Measurements from ENCODE around the gene DGKI.

DNA sequence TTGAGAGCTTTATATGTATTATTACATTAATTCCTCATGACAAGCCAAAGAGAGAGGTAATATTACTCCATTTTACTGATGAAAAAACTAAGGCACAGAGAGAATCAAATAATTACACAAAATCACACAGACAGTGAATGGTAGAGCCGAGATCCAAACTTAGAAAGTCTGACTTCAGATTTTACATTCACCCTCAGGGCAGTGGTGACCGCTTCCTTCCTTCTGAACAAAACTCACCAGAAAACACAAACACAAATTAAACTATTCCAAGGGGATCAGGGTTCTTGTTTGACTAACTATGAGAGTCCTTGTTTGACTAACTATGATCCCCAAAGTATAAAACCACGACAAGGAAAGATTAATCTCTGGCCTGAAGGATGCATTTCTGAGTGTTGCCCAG lies 435.3 kb downstream of the DGKI start:
- TF ChIP-seq CTCF (conservative IDR thresholded peaks at IDR 0.05; ENCODE audit: low read length) (no peak), EZH2phosphoT487 (IDR thresholded peaks at IDR 0.05; ENCODE audit: borderline replicate concordance, low read depth, low read length) (no peak)
